ENCODE measurements around the gene CDH4.

CDH4 gene

GRCh38 chr20:61369731-61370520, 117.9 kb downstream of the CDH4 start:
- ChIA-PET POLR2A (no interaction called here), CTCF (no interaction called here)
- TF ChIP-seq CTCF (IDR thresholded peaks at IDR 0.05; ENCODE audit: insufficient read depth, low read length, missing control alignments) = no peak
- no peak overlapping the region for H3K4me3 ChIP-seq (ENCODE audit: low read depth, low read length)
- no peak for DNase-seq (ENCODE audit: low read depth, low spot score)

GRCh38 chr20:61370841-61371303, 118.8 kb downstream of the CDH4 start:
- H3K4me3 ChIP-seq (ENCODE audit: low read depth, low read length) = no peak overlapping the region
- CTCF ChIA-PET = no interaction called here
- TF ChIP-seq CTCF (IDR thresholded peaks at IDR 0.05; ENCODE audit: insufficient read depth, low read length, missing control alignments) = no peak
- DNase-seq (ENCODE audit: low read depth, low spot score) = no peak
- POLR2A ChIA-PET = no interaction called here

- no peak overlapping the region for H3K4me3 ChIP-seq (ENCODE audit: low read depth, low read length)
- CTCF ChIA-PET = no interaction called here
- DNase-seq (ENCODE audit: low read depth, low spot score) = no peak
- POLR2A ChIA-PET = no interaction called here
- TF ChIP-seq CTCF (IDR thresholded peaks at IDR 0.05; ENCODE audit: insufficient read depth, low read length, missing control alignments) = no peak
Observed at GRCh38 chr20:61371501-61372136, 119.6 kb downstream of the CDH4 start.

- no peak for DNase-seq (ENCODE audit: low read depth, low spot score)
- no peak for TF ChIP-seq CTCF (IDR thresholded peaks at IDR 0.05; ENCODE audit: insufficient read depth, low read length, missing control alignments)
- POLR2A ChIA-PET = no interaction called here
- no peak overlapping the region for H3K4me3 ChIP-seq (ENCODE audit: low read depth, low read length)
- CTCF ChIA-PET = no interaction called here
Observed at GRCh38 chr20:61372137-61373054, 120.3 kb downstream of the CDH4 start.

- no peak for TF ChIP-seq CTCF (IDR thresholded peaks at IDR 0.05; ENCODE audit: insufficient read depth, low read length, missing control alignments)
- POLR2A ChIA-PET = no interaction called here
- H3K4me3 ChIP-seq (ENCODE audit: low read depth, low read length) = no peak overlapping the region
- no peak for DNase-seq (ENCODE audit: low read depth, low spot score)
- CTCF ChIA-PET = no interaction called here
Observed at GRCh38 chr20:61373055-61373399, 121.0 kb downstream of the CDH4 start.

Data from AG04449 (cell line).